GM23338 (cell line): ENCODE measurements around the gene SUPV3L1. TPM values are rescaled to one million over a fixed set of nuclear protein-coding genes. Genes with fewer than 3 reads are reported as not detected.

Source experiments
- ATAC-seq: fragments of 200-7000 bp; cut with Tn5 transposase; 3 replicates; pipeline ENCODE4 v1.9.1; 2020
- DNase-seq: peaks from one replicate; pipeline ENCODE4 v3.0.0-alpha.2; 2015; ENCODE audit warnings: low spot score
- H2AFZ ChIP-seq: fragments of 200-600 bp; sonication (generic); 2 replicates; pipeline ENCODE4 v1.8.0; 2016; ENCODE audit warnings: antibody characterized with exemption, mild to moderate bottlenecking, moderate library complexity
- H3F3A ChIP-seq: fragments of 200-600 bp; sonication (generic); replicated peaks from 2 replicates; pipeline ENCODE4 v1.8.0; 2017; ENCODE audit warnings: antibody characterized with exemption, mixed run types, low read depth
- H3K27ac ChIP-seq: fragments of 200-600 bp; sonication (generic); 2 replicates; pipeline ENCODE4 v1.6.1; 2016; ENCODE audit warnings: low read depth
- H3K27me3 ChIP-seq: fragments of 200-600 bp; sonication (generic); 2 replicates; pipeline ENCODE4 v1.8.0; 2016; ENCODE audit warnings: mild to moderate bottlenecking, mixed run types, moderate library complexity; ENCODE audit not compliant: insufficient read depth
- H3K36me3 ChIP-seq: fragments of 200-600 bp; sonication (generic); 2 replicates; pipeline ENCODE4 v1.8.0; 2016; ENCODE audit warnings: mild to moderate bottlenecking; ENCODE audit not compliant: insufficient read depth
- H3K4me1 ChIP-seq: fragments of 200-600 bp; sonication (generic); 2 replicates; pipeline ENCODE4 v1.8.0; 2016; ENCODE audit warnings: mild to moderate bottlenecking, moderate library complexity; ENCODE audit not compliant: insufficient read depth
- H3K4me2 ChIP-seq: fragments of 200-600 bp; sonication (generic); 2 replicates; pipeline ENCODE4 v1.7.1; 2017; ENCODE audit warnings: mixed run types
- H3K4me3 ChIP-seq: fragments of 200-600 bp; sonication (generic); 2 replicates; pipeline ENCODE4 v1.6.1; 2016; ENCODE audit warnings: mixed run types
- H3K79me2 ChIP-seq: fragments of 200-600 bp; sonication (generic); replicated peaks from 2 replicates; pipeline ENCODE4 v1.8.0; 2017; ENCODE audit warnings: mild to moderate bottlenecking; ENCODE audit not compliant: insufficient read depth
- H3K9me2 ChIP-seq: fragments of 200-600 bp; sonication (generic); 2 replicates; pipeline ENCODE4 v1.8.0; 2017; ENCODE audit not compliant: insufficient read depth
- H4K20me1 ChIP-seq: fragments of 200-600 bp; sonication (generic); replicated peaks from 2 replicates; pipeline ENCODE4 v1.8.0; 2017; ENCODE audit warnings: mild to moderate bottlenecking; ENCODE audit not compliant: insufficient read depth
- H3K27ac Mint-ChIP-seq: 2 replicates; pipeline ENCODE4 v1.8.0; 2020; ENCODE audit warnings: inconsistent platforms, mild to moderate bottlenecking, moderate library complexity, mixed read lengths
- H3K27me3 Mint-ChIP-seq: 3 replicates; pipeline ENCODE4 v1.8.0; 2022; ENCODE audit warnings: low read depth, mild to moderate bottlenecking, moderate library complexity, mixed read lengths, inconsistent platforms; ENCODE audit not compliant: insufficient read depth, poor library complexity
- H3K36me3 Mint-ChIP-seq: 3 replicates; pipeline ENCODE4 v1.8.0; 2021; ENCODE audit warnings: low read depth, mild to moderate bottlenecking, inconsistent platforms, moderate library complexity, mixed read lengths
- H3K4me1 Mint-ChIP-seq: 3 replicates; pipeline ENCODE4 v1.8.0; 2020; ENCODE audit warnings: mild to moderate bottlenecking, inconsistent platforms, mixed read lengths
- H3K4me3 Mint-ChIP-seq: 3 replicates; pipeline ENCODE4 v1.8.0; 2021; ENCODE audit warnings: moderate library complexity, mild to moderate bottlenecking, inconsistent platforms, mixed read lengths
- H3K9me3 Mint-ChIP-seq: 3 replicates; pipeline ENCODE4 v1.8.0; 2020; ENCODE audit warnings: moderate library complexity, mild to moderate bottlenecking, inconsistent platforms, mixed read lengths
- CREB1 ChIP-seq: fragments of 250-450 bp; sonication (Bioruptor Pico); IDR thresholded peaks from 2 replicates; pipeline ENCODE4 v1.5.0; 2020; ENCODE audit warnings: low read depth, mild to moderate bottlenecking, moderate library complexity
- EZH2 ChIP-seq: fragments of 200-600 bp; sonication (generic); IDR thresholded peaks from one replicate; pipeline ENCODE4 v1.8.0; 2017; ENCODE audit warnings: antibody characterized with exemption, mild to moderate bottlenecking, low read depth; ENCODE audit not compliant: unreplicated experiment
- EZH2phosphoT487 ChIP-seq: fragments of 200-600 bp; sonication (generic); IDR thresholded peaks from one replicate; pipeline ENCODE4 v1.8.1; 2018; ENCODE audit warnings: antibody characterized with exemption; ENCODE audit not compliant: unreplicated experiment
- JUNB ChIP-seq: IDR thresholded peaks from one replicate; pipeline ENCODE4 v1.6.1; 2016; ENCODE audit warnings: antibody characterized with exemption; ENCODE audit not compliant: unreplicated experiment
- NANOG ChIP-seq: IDR thresholded peaks from 2 replicates; pipeline ENCODE4 v1.6.1; 2016; ENCODE audit warnings: antibody characterized with exemption, borderline replicate concordance
- POLR2AphosphoS5 ChIP-seq: IDR thresholded peaks from 2 replicates; pipeline ENCODE4 v1.6.1; 2016; ENCODE audit warnings: antibody characterized with exemption, low read depth
- STAT1 ChIP-seq: IDR thresholded peaks from one replicate; pipeline ENCODE4 v1.6.1; 2016; ENCODE audit warnings: antibody characterized with exemption; ENCODE audit not compliant: unreplicated experiment
- ZNF114 ChIP-seq: fragments of 250-450 bp; sonication (Bioruptor Pico); IDR thresholded peaks from 2 replicates; pipeline ENCODE4 v1.5.0; 2020; ENCODE audit warnings: mild to moderate bottlenecking, moderate library complexity
- ZNF331 ChIP-seq: fragments of 250-450 bp; sonication (Bioruptor Pico); IDR thresholded peaks from 2 replicates; pipeline ENCODE4 v1.5.0; 2020; ENCODE audit warnings: low read depth, mild to moderate bottlenecking, moderate library complexity
- polyA plus RNA-seq: library from polyadenylated mRNA; unstranded; fragments of >200 nt; fragmentation: Nextera tagmentation; extraction: Ambion mirVana; gene quantifications from 2 replicates; pipeline ENCODE4 v1.2.1, GENCODE V29; 2016
- total RNA-seq: library from RNA; depleted of rRNA; stranded (reverse); fragments of >200 nt; shearing (Covaris generic); gene quantifications from 2 replicates; pipeline ENCODE4 v1.2.3, GENCODE V29; 2014
- TF ChIP-seq, protein P1 (sequence below): fragments of 250-450 bp; sonication (Bioruptor Pico); IDR thresholded peaks from 2 replicates; pipeline ENCODE4 v1.5.0; 2020; ENCODE audit warnings: mild to moderate bottlenecking, moderate library complexity
- TF ChIP-seq, protein P2 (sequence below): IDR thresholded peaks from one replicate; pipeline ENCODE4 v1.6.1; 2018; ENCODE audit warnings: antibody characterized with exemption; ENCODE audit not compliant: unreplicated experiment
- TF ChIP-seq, protein P3 (sequence below): IDR thresholded peaks from 2 replicates; pipeline ENCODE4 v1.6.1; 2016; ENCODE audit warnings: antibody characterized with exemption
- TF ChIP-seq, protein P4 (sequence below), 2 experiments: fragments of 200-600 bp in 1 of 2; sonication (generic) in 1 of 2; conservative IDR thresholded peaks; 2 replicates each; pipeline versions ENCODE4 v1.5.1 to v1.6.1; 2016 to 2017; ENCODE audit warnings: antibody characterized with exemption in 2 of 2, low read depth in 2 of 2, mild to moderate bottlenecking in 2 of 2, moderate library complexity in 1 of 2

Gene SUPV3L1
- total and polyA plus RNA-seq, 2 experiments from 2014 or later = 29.9 to 45.2 TPM

DNA sequence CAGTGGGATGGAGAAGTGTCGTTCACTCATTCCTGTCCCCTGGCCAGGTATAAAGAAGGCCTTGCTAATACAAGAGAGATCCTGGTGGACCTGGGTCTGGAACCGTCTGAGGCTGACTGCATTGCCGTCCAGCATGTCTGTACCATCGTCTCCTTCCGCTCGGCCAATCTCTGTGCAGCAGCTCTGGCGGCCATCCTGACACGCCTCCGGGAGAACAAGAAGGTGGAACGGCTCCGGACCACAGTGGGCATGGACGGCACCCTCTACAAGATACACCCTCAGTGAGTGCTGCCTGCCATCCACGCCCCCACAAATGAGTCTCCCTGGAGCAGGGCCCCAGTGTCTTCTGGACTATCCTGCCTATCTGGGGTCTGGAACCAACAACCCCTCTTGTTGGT lies 67.3 kb downstream of the SUPV3L1 start:
- no peaks in the 10 kb centered on the region for H3F3A ChIP-seq
- no peak overlapping the region for H3K4me2 ChIP-seq
- H3K27ac Mint-ChIP-seq = no peak overlapping the region
- DNase-seq = no peak
- no peaks in the 10 kb centered on the region for H3K9me2 ChIP-seq
- peaks cover 1% of the 10 kb centered on the region for H3K27me3 Mint-ChIP-seq
- H2AFZ ChIP-seq = no peak overlapping the region
- TF ChIP-seq EZH2 (no peak), ZNF331 (CRISPR knock-in tag) (no peak), NANOG (no peak), ZNF114 (no peak), CREB1 (CRISPR knock-in tag) (no peak), JUNB (no peak), POLR2AphosphoS5 (no peak), STAT1 (no peak), EZH2phosphoT487 (no peak)
- TF ChIP-seq, protein P1, sequence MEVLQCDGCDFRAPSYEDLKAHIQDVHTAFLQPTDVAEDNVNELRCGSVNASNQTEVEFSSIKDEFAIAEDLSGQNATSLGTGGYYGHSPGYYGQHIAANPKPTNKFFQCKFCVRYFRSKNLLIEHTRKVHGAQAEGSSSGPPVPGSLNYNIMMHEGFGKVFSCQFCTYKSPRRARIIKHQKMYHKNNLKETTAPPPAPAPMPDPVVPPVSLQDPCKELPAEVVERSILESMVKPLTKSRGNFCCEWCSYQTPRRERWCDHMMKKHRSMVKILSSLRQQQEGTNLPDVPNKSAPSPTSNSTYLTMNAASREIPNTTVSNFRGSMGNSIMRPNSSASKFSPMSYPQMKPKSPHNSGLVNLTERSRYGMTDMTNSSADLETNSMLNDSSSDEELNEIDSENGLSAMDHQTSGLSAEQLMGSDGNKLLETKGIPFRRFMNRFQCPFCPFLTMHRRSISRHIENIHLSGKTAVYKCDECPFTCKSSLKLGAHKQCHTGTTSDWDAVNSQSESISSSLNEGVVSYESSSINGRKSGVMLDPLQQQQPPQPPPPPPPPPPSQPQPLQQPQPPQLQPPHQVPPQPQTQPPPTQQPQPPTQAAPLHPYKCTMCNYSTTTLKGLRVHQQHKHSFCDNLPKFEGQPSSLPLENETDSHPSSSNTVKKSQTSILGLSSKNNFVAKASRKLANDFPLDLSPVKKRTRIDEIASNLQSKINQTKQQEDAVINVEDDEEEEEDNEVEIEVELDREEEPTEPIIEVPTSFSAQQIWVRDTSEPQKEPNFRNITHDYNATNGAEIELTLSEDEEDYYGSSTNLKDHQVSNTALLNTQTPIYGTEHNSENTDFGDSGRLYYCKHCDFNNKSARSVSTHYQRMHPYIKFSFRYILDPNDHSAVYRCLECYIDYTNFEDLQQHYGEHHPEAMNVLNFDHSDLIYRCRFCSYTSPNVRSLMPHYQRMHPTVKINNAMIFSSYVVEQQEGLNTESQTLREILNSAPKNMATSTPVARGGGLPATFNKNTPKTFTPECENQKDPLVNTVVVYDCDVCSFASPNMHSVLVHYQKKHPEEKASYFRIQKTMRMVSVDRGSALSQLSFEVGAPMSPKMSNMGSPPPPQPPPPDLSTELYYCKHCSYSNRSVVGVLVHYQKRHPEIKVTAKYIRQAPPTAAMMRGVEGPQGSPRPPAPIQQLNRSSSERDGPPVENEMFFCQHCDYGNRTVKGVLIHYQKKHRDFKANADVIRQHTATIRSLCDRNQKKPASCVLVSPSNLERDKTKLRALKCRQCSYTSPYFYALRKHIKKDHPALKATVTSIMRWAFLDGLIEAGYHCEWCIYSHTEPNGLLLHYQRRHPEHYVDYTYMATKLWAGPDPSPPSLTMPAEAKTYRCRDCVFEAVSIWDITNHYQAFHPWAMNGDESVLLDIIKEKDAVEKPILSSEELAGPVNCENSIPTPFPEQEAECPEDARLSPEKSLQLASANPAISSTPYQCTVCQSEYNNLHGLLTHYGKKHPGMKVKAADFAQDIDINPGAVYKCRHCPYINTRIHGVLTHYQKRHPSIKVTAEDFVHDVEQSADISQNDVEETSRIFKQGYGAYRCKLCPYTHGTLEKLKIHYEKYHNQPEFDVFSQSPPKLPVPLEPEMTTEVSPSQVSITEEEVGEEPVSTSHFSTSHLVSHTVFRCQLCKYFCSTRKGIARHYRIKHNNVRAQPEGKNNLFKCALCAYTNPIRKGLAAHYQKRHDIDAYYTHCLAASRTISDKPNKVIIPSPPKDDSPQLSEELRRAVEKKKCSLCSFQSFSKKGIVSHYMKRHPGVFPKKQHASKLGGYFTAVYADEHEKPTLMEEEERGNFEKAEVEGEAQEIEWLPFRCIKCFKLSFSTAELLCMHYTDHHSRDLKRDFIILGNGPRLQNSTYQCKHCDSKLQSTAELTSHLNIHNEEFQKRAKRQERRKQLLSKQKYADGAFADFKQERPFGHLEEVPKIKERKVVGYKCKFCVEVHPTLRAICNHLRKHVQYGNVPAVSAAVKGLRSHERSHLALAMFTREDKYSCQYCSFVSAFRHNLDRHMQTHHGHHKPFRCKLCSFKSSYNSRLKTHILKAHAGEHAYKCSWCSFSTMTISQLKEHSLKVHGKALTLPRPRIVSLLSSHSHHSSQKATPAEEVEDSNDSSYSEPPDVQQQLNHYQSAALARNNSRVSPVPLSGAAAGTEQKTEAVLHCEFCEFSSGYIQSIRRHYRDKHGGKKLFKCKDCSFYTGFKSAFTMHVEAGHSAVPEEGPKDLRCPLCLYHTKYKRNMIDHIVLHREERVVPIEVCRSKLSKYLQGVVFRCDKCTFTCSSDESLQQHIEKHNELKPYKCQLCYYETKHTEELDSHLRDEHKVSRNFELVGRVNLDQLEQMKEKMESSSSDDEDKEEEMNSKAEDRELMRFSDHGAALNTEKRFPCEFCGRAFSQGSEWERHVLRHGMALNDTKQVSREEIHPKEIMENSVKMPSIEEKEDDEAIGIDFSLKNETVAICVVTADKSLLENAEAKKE (CRISPR knock-in tag) = no peak
- TF ChIP-seq, protein P2, sequence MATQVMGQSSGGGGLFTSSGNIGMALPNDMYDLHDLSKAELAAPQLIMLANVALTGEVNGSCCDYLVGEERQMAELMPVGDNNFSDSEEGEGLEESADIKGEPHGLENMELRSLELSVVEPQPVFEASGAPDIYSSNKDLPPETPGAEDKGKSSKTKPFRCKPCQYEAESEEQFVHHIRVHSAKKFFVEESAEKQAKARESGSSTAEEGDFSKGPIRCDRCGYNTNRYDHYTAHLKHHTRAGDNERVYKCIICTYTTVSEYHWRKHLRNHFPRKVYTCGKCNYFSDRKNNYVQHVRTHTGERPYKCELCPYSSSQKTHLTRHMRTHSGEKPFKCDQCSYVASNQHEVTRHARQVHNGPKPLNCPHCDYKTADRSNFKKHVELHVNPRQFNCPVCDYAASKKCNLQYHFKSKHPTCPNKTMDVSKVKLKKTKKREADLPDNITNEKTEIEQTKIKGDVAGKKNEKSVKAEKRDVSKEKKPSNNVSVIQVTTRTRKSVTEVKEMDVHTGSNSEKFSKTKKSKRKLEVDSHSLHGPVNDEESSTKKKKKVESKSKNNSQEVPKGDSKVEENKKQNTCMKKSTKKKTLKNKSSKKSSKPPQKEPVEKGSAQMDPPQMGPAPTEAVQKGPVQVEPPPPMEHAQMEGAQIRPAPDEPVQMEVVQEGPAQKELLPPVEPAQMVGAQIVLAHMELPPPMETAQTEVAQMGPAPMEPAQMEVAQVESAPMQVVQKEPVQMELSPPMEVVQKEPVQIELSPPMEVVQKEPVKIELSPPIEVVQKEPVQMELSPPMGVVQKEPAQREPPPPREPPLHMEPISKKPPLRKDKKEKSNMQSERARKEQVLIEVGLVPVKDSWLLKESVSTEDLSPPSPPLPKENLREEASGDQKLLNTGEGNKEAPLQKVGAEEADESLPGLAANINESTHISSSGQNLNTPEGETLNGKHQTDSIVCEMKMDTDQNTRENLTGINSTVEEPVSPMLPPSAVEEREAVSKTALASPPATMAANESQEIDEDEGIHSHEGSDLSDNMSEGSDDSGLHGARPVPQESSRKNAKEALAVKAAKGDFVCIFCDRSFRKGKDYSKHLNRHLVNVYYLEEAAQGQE = no peak
- TF ChIP-seq, protein P3, sequence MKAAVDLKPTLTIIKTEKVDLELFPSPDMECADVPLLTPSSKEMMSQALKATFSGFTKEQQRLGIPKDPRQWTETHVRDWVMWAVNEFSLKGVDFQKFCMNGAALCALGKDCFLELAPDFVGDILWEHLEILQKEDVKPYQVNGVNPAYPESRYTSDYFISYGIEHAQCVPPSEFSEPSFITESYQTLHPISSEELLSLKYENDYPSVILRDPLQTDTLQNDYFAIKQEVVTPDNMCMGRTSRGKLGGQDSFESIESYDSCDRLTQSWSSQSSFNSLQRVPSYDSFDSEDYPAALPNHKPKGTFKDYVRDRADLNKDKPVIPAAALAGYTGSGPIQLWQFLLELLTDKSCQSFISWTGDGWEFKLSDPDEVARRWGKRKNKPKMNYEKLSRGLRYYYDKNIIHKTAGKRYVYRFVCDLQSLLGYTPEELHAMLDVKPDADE = no peak
- TF ChIP-seq, protein P4, sequence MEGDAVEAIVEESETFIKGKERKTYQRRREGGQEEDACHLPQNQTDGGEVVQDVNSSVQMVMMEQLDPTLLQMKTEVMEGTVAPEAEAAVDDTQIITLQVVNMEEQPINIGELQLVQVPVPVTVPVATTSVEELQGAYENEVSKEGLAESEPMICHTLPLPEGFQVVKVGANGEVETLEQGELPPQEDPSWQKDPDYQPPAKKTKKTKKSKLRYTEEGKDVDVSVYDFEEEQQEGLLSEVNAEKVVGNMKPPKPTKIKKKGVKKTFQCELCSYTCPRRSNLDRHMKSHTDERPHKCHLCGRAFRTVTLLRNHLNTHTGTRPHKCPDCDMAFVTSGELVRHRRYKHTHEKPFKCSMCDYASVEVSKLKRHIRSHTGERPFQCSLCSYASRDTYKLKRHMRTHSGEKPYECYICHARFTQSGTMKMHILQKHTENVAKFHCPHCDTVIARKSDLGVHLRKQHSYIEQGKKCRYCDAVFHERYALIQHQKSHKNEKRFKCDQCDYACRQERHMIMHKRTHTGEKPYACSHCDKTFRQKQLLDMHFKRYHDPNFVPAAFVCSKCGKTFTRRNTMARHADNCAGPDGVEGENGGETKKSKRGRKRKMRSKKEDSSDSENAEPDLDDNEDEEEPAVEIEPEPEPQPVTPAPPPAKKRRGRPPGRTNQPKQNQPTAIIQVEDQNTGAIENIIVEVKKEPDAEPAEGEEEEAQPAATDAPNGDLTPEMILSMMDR (conservative IDR thresholded peaks at IDR 0.05; ENCODE audit: low read depth in 2 of 2) = no peak
- H3K36me3 Mint-ChIP-seq = no peaks in the 10 kb centered on the region
- H3K4me1 ChIP-seq = 0 out of 2 replicates have a peak, but pooled peaks cover 8% of the 10 kb centered on the region
- no peak for ATAC-seq
- no peaks in the 10 kb centered on the region for H3K9me3 Mint-ChIP-seq
- no peaks in the 10 kb centered on the region for H3K27me3 ChIP-seq
- no peaks in the 10 kb centered on the region for H3K36me3 ChIP-seq
- no peak overlapping the region for H3K4me3 Mint-ChIP-seq
- no peaks in the 10 kb centered on the region for H4K20me1 ChIP-seq
- H3K4me1 Mint-ChIP-seq = peaks cover 6% of the 10 kb centered on the region; the same call in 2 of the 3 replicates
- no peak overlapping the region for H3K27ac ChIP-seq
- no peak overlapping the region for H3K4me3 ChIP-seq
- no peaks in the 10 kb centered on the region for H3K79me2 ChIP-seq
